HCT116 (cell line): Measurements from ENCODE around the gene TMEM53.

ENCODE experiments used
- CTCF ChIP-seq, 3 experiments: fragments of 200-600 bp in 1 of 3; sonication (generic) in 1 of 3; IDR thresholded peaks in 2 of 3; conservative IDR thresholded peaks in 1 of 3; 2 replicates each; pipeline ENCODE4 v1.5.1; 2012 to 2017; ENCODE audit warnings: low read depth in 2 of 3, low read length in 2 of 3, antibody characterized with exemption in 1 of 3, borderline replicate concordance in 1 of 3, control low read depth in 1 of 3, mild to moderate bottlenecking in 1 of 3, mixed read lengths in 1 of 3, mixed run types in 1 of 3, moderate library complexity in 1 of 3; ENCODE audit not compliant: insufficient read depth in 1 of 3
- EGR1 ChIP-seq: IDR thresholded peaks from 2 replicates; pipeline ENCODE4 v1.6.1; 2012; ENCODE audit warnings: low read depth
- EZH2 ChIP-seq: fragments of 200-600 bp; sonication (generic); IDR thresholded peaks from 2 replicates; pipeline ENCODE4 v1.6.1; 2017; ENCODE audit warnings: antibody characterized with exemption, mixed run types
- EZH2phosphoT487 ChIP-seq: fragments of 200-600 bp; IDR thresholded peaks from 2 replicates; pipeline ENCODE4 v1.6.1; 2018; ENCODE audit warnings: antibody characterized with exemption, borderline replicate concordance
- FOSL1 ChIP-seq: IDR thresholded peaks from 2 replicates; pipeline ENCODE4 v1.6.1; 2012; ENCODE audit warnings: low read depth
- JUND ChIP-seq: IDR thresholded peaks from 2 replicates; pipeline ENCODE4 v1.6.1; 2012
- MAX ChIP-seq: IDR thresholded peaks from 2 replicates; pipeline ENCODE4 v1.6.1; 2012
- POLR2A ChIP-seq: IDR thresholded peaks from 2 replicates; pipeline ENCODE4 v1.7.0; 2011; ENCODE audit warnings: borderline replicate concordance; ENCODE audit not compliant: insufficient read depth, insufficient read length; ENCODE audit errors: extremely low read depth
- POLR2AphosphoS5 ChIP-seq: IDR thresholded peaks from 2 replicates; pipeline ENCODE4 v1.6.1; 2011; ENCODE audit warnings: mild to moderate bottlenecking, low read depth, low read length, moderate library complexity
- RAD21 ChIP-seq: IDR thresholded peaks from 2 replicates; pipeline ENCODE4 v1.6.1; 2012; ENCODE audit warnings: low read depth, mild to moderate bottlenecking
- REST ChIP-seq: IDR thresholded peaks from 2 replicates; pipeline ENCODE4 v1.6.1; 2012; ENCODE audit warnings: low read depth
- SP1 ChIP-seq: IDR thresholded peaks from 2 replicates; pipeline ENCODE4 v1.6.1; 2012; ENCODE audit warnings: low read depth
- ZBTB33 ChIP-seq: IDR thresholded peaks from 2 replicates; pipeline ENCODE4 v1.6.1; 2011; ENCODE audit warnings: mild to moderate bottlenecking, low read length, moderate library complexity; ENCODE audit not compliant: insufficient replicate concordance; ENCODE audit errors: extremely low read depth

- TF ChIP-seq JUND: no peak
- no peak for TF ChIP-seq FOSL1
- no peak for TF ChIP-seq EZH2
- TF ChIP-seq CTCF (IDR thresholded peaks at IDR 0.05 in 2 of 3, conservative IDR thresholded peaks at IDR 0.05 in 1 of 3; ENCODE audit: borderline replicate concordance in 1 of 3, insufficient read depth in 1 of 3, low read depth in 2 of 3, low read length in 2 of 3): no peak
- no peak for TF ChIP-seq POLR2A
- no peak for TF ChIP-seq POLR2AphosphoS5
- no peak for TF ChIP-seq SP1
- no peak for TF ChIP-seq EGR1
- TF ChIP-seq RAD21: no peak
- no peak for TF ChIP-seq ZBTB33
- no peak for TF ChIP-seq MAX
- no peak for TF ChIP-seq REST
- no peak for TF ChIP-seq EZH2phosphoT487
These were observed 54.2 kb downstream of the TMEM53 start for GRCh38 chr1:44620072-44620471.
